Left cardiac atrium (tissue), 4 donors: Measurements from ENCODE around the gene PLGRKT. TPM values are rescaled to one million over a fixed set of nuclear protein-coding genes. Genes with fewer than 3 reads are reported as not detected.
"Not testable (repeated sequence)": the region's sequence is repeated elsewhere in the genome, so short reads cannot be mapped to it uniquely, and the experiment has no call there.

Experiments used
- ATAC-seq, 2 donors: fragments of 200-7000 bp; cut with Tn5 transposase; one replicate each; pipeline ENCODE4 v1.9.1; 2020; ENCODE audit warnings: mild to moderate bottlenecking in 2 of 2, moderate library complexity in 2 of 2
- DNase-seq: peaks from one replicate; pipeline ENCODE4 v3.0.0-alpha.2; 2020
- intact Hi-C, 2 donors: fragments of 100-400 bp; cut with DNase I; formaldehyde crosslinking; loops; one replicate each; pipeline versions ENCODE4 v1.14.1 to v1.15.1; 2022 to 2023
- total RNA-seq, 2 donors: library from RNA; stranded (reverse); fragmentation: NEBNext Ultra II Directional; extraction: Animal tissue kit (Norgen Biotek cat#: 25700); gene quantifications; one replicate each; pipeline ENCODE4 v1.2.1, GENCODE V29; 2021
- donor health status: DM: no; HTN: yes; CAD: no.
- donor health status: DM: no; HTN: yes; CAD: no; lungs with severe emphysema.
- donor health status: DM: yes; HTN: yes; CAD: no.
- donor health status: Dilated cardiomyopathy.

The PLGRKT gene
- total RNA-seq, 2 donors from 2014 or later, result 31.9 to 37.1 TPM

- DNase-seq, intact Hi-C loops: not testable (repeated sequence)
- ATAC-seq, result peak; percentile 100
Observed at GRCh38 chr9:5338992-5339981, 98.4 kb downstream of the PLGRKT start, which contains the start of gene RLN1. Gene RLN1 (minus strand): TSS chr9:5339876. CDS start chr9:5339746, 130 bp downstream.

GRCh38 chr9:5336688-5337087 is 101.0 kb downstream of the PLGRKT start:
- ATAC-seq (no peak), DNase-seq (no peak)
- intact Hi-C loops, result no loop called here

- ATAC-seq, intact Hi-C loops, DNase-seq: not testable (repeated sequence)
Observed at GRCh38 chr9:5331276-5331675, 106.4 kb downstream of the PLGRKT start.

- ATAC-seq (no peak), DNase-seq (no peak)
- intact Hi-C loops, result no loop called here
Observed at GRCh38 chr9:5326893-5327548, 110.7 kb downstream of the PLGRKT start.

GRCh38 chr9:5326187-5326586 is 111.5 kb downstream of the PLGRKT start:
- intact Hi-C loops, result no loop called here
- DNase-seq (no peak), ATAC-seq (no peak)

- DNase-seq, ATAC-seq, intact Hi-C loops: not testable (repeated sequence)
Observed at GRCh38 chr9:5321601-5322000, 116.1 kb downstream of the PLGRKT start.

- ATAC-seq (no peak), DNase-seq (no peak)
- intact Hi-C loops, result no loop called here
Observed at GRCh38 chr9:5321058-5321457, 116.7 kb downstream of the PLGRKT start.

GRCh38 chr9:5316406-5316805 is 121.3 kb downstream of the PLGRKT start:
- ATAC-seq, intact Hi-C loops, DNase-seq: not testable (repeated sequence)

GRCh38 chr9:5315187-5315923 is 122.4 kb downstream of the PLGRKT start:
- intact Hi-C loops, result no loop called here
- DNase-seq (no peak), ATAC-seq (no peak)

- intact Hi-C loops, result no loop called here
- ATAC-seq, result no peak
Observed at GRCh38 chr9:5310851-5311250, 126.9 kb downstream of the PLGRKT start.

More at GRCh38 chr9:5310851-5311250, 126.9 kb downstream of the PLGRKT start:
- DNase-seq, result no peak

Other genes with a start within 250 kb of the PLGRKT start
- gene INSL4, start 206.5 kb downstream of the PLGRKT start, total RNA-seq, result not detected
- gene RLN2, start 133.2 kb downstream of the PLGRKT start, total RNA-seq, result under 1 TPM in 1 of 2 donors, not detected in 1; 0.32 TPM
- gene RLN1, start 98.0 kb downstream of the PLGRKT start, total RNA-seq, result under 1 TPM; 0.34 to 0.41 TPM
- 10 to 100 TPM in 1 of 2 donors, 1 to 10 TPM in 1; 7.3 to 12.4 TPM for gene CD274, start 12.6 kb upstream of the PLGRKT start, total RNA-seq
- gene PDCD1LG2, start 72.6 kb upstream of the PLGRKT start, total RNA-seq, result 1 to 10 TPM; 3.3 to 3.6 TPM
- 10 to 100 TPM in 1 of 2 donors, 1 to 10 TPM in 1; 9.2 to 10.9 TPM for gene RIC1, start 191.2 kb upstream of the PLGRKT start, total RNA-seq